Measurements from ENCODE around the gene RBP5. TPM values are rescaled to one million over a fixed set of nuclear protein-coding genes. Genes with fewer than 3 reads are reported as not detected.

RBP5 gene
- total and polyA plus RNA-seq, 8 donors, result 1.2 to 26.5 (median 20.2) TPM

DNA sequence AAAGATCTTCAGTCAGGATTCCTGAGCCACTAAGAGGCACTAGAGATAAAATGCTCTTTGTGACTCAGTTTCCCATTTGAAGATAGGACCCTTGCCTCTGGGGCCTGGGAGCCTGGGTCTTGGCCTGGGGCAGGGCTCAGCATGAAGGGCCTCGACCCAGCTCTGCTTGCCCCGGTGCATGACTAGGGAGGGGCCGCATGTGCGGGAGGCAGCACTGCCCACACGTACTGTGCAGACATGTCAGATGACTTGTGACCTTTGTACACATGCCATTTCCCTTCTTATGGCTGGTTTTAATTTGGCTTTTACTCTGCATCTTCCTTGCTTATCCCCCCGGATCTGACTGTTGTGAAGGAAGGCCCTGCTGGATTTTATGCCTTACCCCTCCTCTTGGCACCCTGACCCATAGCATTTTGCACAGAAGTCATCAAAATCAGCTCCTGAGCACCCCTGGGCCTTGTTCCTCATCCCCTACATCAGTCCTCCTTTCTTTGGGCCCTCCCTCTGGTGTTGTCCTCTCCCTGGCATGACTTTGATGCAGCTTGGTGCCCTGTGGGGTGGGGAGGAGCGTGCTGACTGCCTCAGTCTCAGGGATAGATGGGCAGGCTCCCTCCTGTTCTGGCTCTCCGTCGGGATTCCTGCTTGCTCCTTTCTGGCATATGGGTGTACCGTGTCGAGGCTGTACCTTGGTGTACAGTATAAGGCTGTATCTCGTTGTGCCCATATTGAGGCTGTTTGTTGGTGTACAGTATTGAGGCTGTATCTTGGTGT, 5.9 kb upstream of the RBP5 start:
- DNase-seq (no peak), ATAC-seq (no peak)
- Histone ChIP-seq H3K27me3 (peaks cover 0 to 25% of the 10 kb centered on the region in 2 donors), H3K4me1 (peaks cover 1 to 20% of the 10 kb centered on the region in 2 donors), H3K9me3 (no peaks in the 10 kb centered on the region), H3K36me3 (peaks cover 0 to 36% of the 10 kb centered on the region in 2 donors), H3K27ac (no peak overlapping the region), H3K4me3 (no peak overlapping the region)
- TF ChIP-seq, protein P1, sequence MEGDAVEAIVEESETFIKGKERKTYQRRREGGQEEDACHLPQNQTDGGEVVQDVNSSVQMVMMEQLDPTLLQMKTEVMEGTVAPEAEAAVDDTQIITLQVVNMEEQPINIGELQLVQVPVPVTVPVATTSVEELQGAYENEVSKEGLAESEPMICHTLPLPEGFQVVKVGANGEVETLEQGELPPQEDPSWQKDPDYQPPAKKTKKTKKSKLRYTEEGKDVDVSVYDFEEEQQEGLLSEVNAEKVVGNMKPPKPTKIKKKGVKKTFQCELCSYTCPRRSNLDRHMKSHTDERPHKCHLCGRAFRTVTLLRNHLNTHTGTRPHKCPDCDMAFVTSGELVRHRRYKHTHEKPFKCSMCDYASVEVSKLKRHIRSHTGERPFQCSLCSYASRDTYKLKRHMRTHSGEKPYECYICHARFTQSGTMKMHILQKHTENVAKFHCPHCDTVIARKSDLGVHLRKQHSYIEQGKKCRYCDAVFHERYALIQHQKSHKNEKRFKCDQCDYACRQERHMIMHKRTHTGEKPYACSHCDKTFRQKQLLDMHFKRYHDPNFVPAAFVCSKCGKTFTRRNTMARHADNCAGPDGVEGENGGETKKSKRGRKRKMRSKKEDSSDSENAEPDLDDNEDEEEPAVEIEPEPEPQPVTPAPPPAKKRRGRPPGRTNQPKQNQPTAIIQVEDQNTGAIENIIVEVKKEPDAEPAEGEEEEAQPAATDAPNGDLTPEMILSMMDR (IDR thresholded peaks at IDR 0.05), result no peak
- intact Hi-C loops (cut with DNase I), result no loop called here

- ATAC-seq (no peak), DNase-seq (no peak)
- TF ChIP-seq, protein P1 (IDR thresholded peaks at IDR 0.05), result no peak
- no peaks in the 10 kb centered on the region for H3K9me3 ChIP-seq
- intact Hi-C loops (cut with DNase I), result no loop called here
- H3K4me1 ChIP-seq, result peaks cover 5 to 27% of the 10 kb centered on the region in 2 donors
- H3K27ac ChIP-seq, result no peak overlapping the region
- H3K27me3 ChIP-seq, result peaks cover 0 to 36% of the 10 kb centered on the region in 2 donors
- H3K4me3 ChIP-seq, result peak overlapping the region in 1 of 2 donors; percentile 59
- H3K36me3 ChIP-seq, result peaks cover 0 to 27% of the 10 kb centered on the region in 2 donors
Measured at GRCh38 chr12:7131502-7131866, 2.8 kb upstream of the RBP5 start.

DNA sequence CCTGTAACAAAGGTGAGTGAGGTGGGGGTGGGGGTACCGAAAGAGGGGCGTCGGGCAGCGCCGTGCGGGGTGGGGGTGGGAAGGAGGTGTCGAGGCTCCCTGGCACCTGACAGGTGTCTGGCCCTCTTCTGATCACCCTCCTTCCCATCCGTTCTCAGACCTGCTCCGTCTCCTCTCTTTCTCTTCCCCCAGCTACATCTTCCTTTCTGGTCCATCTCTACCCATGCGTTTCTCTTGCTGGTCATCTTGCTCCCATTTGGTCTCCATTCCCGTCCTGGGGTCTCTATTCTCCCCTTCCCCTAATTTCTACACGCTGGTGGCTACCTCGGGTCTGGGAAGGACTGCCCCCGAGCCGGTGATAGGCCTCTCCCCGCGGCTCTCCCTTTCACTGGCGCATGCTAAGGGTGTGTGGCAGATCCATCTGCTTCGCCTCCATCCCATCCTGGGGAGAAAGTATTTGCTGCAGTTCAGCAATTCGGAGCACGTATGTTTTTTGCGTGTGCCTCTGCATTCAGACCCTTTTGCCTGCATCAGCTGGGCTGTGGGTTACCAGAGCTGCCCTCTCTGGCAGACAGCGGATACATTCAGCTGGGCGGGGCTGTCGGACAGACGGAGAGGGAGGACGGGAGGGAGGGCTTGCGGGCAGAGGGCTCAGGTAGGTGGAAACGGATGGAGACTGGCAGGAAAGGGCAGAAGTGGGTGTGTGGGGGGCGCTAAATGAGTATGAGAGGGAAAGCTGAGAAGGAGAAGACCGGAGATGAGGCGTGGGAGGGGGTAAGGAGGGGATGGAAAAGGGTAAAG, 2.2 kb upstream of the RBP5 start:
- peak in 3 of 4 donors; percentile 65 to 86 (median 72) for DNase-seq
- intact Hi-C loops (cut with DNase I), result no loop called here
- Histone ChIP-seq H3K9me3 (no peaks in the 10 kb centered on the region), H3K27ac (peak overlapping the region; percentile 36 to 58), H3K36me3 (peaks cover 0 to 21% of the 10 kb centered on the region in 2 donors), H3K27me3 (peaks cover 0 to 36% of the 10 kb centered on the region in 2 donors), H3K4me1 (peaks cover 5 to 27% of the 10 kb centered on the region in 2 donors), H3K4me3 (peak overlapping the region; percentile 59 to 63)
- TF ChIP-seq, protein P1 (IDR thresholded peaks at IDR 0.05), result no peak
- ATAC-seq, result peak; percentile 76

DNA sequence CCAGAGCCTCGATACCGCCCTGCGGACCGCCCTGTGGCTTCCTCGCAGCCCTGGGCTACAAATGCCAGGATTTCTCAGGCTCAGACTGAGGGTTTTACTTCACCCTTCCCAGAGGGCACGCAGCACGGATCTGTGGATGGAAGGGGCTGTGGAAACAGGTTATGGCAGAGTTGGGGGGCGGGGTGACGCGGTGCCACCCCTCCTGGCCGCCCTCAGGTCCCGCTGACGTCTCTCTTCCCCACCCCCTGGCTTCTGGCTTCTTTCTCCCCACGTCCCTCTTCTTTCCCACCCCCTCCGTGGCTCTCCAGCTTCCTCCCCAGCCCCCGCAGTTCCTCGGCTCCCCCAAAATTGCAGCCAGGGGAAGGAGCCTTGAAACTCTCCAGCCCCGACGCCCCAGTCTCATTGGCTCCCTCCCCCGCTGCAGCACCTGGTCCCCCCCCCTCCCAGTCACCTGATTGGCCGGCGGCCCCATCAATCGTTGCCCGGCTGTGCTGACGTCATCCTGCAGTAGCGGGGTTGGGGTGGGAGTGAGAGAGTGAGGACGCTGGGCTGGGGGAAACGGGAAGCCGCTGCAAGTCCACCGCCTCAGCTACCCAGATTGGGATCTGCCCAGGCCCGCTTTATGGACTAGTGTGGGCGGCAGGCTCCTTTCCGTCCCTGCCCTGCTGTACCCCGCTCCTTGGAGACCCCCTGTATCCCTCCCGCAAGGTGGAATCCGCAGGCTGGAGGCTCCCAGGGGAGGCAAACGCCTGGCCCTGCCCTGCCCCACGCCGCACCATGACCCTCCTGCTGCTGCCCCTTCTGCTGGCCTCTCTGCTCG, 1.4 kb upstream of the RBP5 start, which contains the start of gene CLSTN3:
Gene CLSTN3, plus strand, starts transcription at position 500 of the 820 bp plus-strand sequence. Its CDS starts 278 bp downstream, at position 778.
- Histone ChIP-seq H3K4me3 (peak within 1 kb of the TSS; percentile 59 to 63), H3K4me1 (peaks cover 5 to 27% of the 10 kb centered on the region in 2 donors), H3K27me3 (peaks cover 0 to 36% of the 10 kb centered on the region in 2 donors), H3K27ac (peak within 1 kb of the TSS; percentile 36 to 58), H3K9me3 (no peaks in the 10 kb centered on the region), H3K36me3 (peaks cover 0 to 13% of the 10 kb centered on the region in 2 donors)
- peak; percentile 78 to 91 (median 84) for DNase-seq
- intact Hi-C loops (cut with DNase I), result no loop called here
- TF ChIP-seq, protein P1 (IDR thresholded peaks at IDR 0.05), result no peak
- peak; percentile 90 for ATAC-seq

All from left lung (tissue), 10 donors.